ENCODE data around the gene PPFIBP2. TPM values are rescaled to one million over a fixed set of nuclear protein-coding genes. Genes with fewer than 3 reads are reported as not detected.

The PPFIBP2 gene
- total and polyA plus RNA-seq, 2 of the 13 experiments (the other 11 are each of a cell fraction or from before 2014, with no cell fraction given), result 15.0 to 52.5 TPM

DNA sequence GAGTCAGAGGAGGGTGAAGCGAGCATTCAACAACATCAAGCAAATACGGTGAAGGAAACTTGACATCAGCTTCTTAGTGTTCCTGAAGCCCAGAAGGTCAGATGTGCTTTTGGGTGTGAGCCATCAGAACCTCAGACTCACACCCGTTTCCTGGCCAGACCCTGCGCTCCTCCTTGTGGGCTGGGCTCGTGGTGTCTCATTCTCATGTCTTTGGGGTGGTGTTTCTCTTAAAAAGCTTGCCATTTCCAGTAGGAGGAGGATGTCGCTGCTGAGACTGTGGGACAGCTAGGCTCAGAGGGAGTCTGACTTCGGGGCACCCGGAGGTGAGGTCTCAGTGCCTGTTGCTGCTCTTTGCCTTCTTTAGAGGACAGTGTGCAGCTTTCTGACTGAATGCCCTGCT, 24.2 kb downstream of the PPFIBP2 start (continued):
- TF ChIP-seq, protein P1, sequence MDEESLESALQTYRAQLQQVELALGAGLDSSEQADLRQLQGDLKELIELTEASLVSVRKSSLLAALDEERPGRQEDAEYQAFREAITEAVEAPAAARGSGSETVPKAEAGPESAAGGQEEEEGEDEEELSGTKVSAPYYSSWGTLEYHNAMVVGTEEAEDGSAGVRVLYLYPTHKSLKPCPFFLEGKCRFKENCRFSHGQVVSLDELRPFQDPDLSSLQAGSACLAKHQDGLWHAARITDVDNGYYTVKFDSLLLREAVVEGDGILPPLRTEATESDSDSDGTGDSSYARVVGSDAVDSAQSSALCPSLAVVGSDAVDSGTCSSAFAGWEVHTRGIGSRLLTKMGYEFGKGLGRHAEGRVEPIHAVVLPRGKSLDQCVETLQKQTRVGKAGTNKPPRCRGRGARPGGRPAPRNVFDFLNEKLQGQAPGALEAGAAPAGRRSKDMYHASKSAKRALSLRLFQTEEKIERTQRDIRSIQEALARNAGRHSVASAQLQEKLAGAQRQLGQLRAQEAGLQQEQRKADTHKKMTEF (CRISPR knock-in tag; IDR thresholded peaks at IDR 0.05), result no peak
- TF ChIP-seq NCOR1 (IDR thresholded peaks at IDR 0.05; ENCODE audit: borderline replicate concordance, low read length), result no peak

- Histone ChIP-seq H4K20me1 (ENCODE audit: insufficient read depth, low read length) (peaks cover 4% of the 10 kb centered on the region; the same call in 1 of the 2 replicates), H3K27ac (ENCODE audit: extremely low read length, insufficient read depth, low read length) (no peak overlapping the region), H3K36me3 (replicated peaks in 1 of 2; ENCODE audit: control insufficient read depth in 1 of 2, insufficient read depth in 2 of 2, low read length in 2 of 2) (no peaks in the 10 kb centered on the region), H3K9ac (ENCODE audit: insufficient read depth, low read depth, low read length) (no peak overlapping the region), H3K79me2 (ENCODE audit: insufficient read depth, low read length) (no peaks in the 10 kb centered on the region), H3K9me3 (ENCODE audit: low read length) (no peaks in the 10 kb centered on the region), H3K4me2 (ENCODE audit: low read depth, low read length) (no peak overlapping the region), H2AFZ (ENCODE audit: low read length) (no peak overlapping the region), H3K4me3 (replicated peaks in 1 of 3; ENCODE audit: insufficient read depth in 1 of 3, low read depth in 2 of 3, low read length in 3 of 3) (no peak overlapping the region), H3K27me3 (ENCODE audit: control insufficient read depth in 1 of 2, insufficient read depth in 2 of 2, low read length in 2 of 2) (no peaks in the 10 kb centered on the region; a peak in 1 of 5 replicates), H3K4me1 (ENCODE audit: insufficient read depth, low read length) (peaks cover 33% of the 10 kb centered on the region)
- WGBS (ENCODE audit: low lambda C conversion rate), result 78% methylated on average over 11 of the region's 12 CpGs
- intact Hi-C loops (cut with micrococcal nuclease; ENCODE audit: unreplicated experiment), result no loop called here
- POLR2A ChIA-PET, result no interaction called here
- ATAC-seq, result no peak
- FAIRE-seq, result no peak
- no peak for DNase-seq (ENCODE audit: low spot score)
- CTCF ChIA-PET (ENCODE audit: low intra/inter-chr PET ratio, low total read pairs), result no interaction called here
- BruUV-seq (replicated peaks), result no TSS peak
- in situ Hi-C loops (cut with HindIII; ENCODE audit: extremely low pct_ligation_motif_present, low pct_unique_long_range_greater_than_20kb), result no loop called here
- TF ChIP-seq ZSCAN9 (CRISPR knock-in tag; IDR thresholded peaks at IDR 0.05; ENCODE audit: borderline replicate concordance), result no peak
- TF ChIP-seq DDIT3 (CRISPR knock-in tag; IDR thresholded peaks at IDR 0.05), result no peak
- TF ChIP-seq FOXA1 (IDR thresholded peaks at IDR 0.05), result no peak
- TF ChIP-seq FOXA1 (CRISPR knock-in tag; IDR thresholded peaks at IDR 0.05), result no peak
- TF ChIP-seq ZNF101 (CRISPR knock-in tag; IDR thresholded peaks at IDR 0.05; ENCODE audit: borderline replicate concordance, low read depth), result no peak
- no peak for TF ChIP-seq RELA (CRISPR knock-in tag; IDR thresholded peaks at IDR 0.05)
- no peak for TF ChIP-seq HNF4A (CRISPR knock-in tag; IDR thresholded peaks at IDR 0.05)
- no peak for TF ChIP-seq IRX3 (CRISPR knock-in tag; IDR thresholded peaks at IDR 0.05; ENCODE audit: borderline replicate concordance, low read depth)
- TF ChIP-seq KDM1A (CRISPR knock-in tag; IDR thresholded peaks at IDR 0.05), result no peak
- no peak for TF ChIP-seq CHCHD3 (CRISPR knock-in tag; IDR thresholded peaks at IDR 0.05)
- TF ChIP-seq CHD4 (IDR thresholded peaks at IDR 0.05; ENCODE audit: borderline replicate concordance, low read length), result no peak
- TF ChIP-seq MXD4 (CRISPR knock-in tag; IDR thresholded peaks at IDR 0.05), result no peak
- TF ChIP-seq ZNF589 (CRISPR knock-in tag; conservative IDR thresholded peaks at IDR 0.05), result no peak
- no peak for TF ChIP-seq ZNF703 (CRISPR knock-in tag; IDR thresholded peaks at IDR 0.05; ENCODE audit: borderline replicate concordance)
- no peak for TF ChIP-seq MTERF4 (CRISPR knock-in tag; IDR thresholded peaks at IDR 0.05)
- TF ChIP-seq ISL2 (CRISPR knock-in tag; IDR thresholded peaks at IDR 0.05), result no peak
- TF ChIP-seq PBX3 (CRISPR knock-in tag; IDR thresholded peaks at IDR 0.05; ENCODE audit: borderline replicate concordance), result no peak
- no peak for TF ChIP-seq ZNF12 (CRISPR knock-in tag; IDR thresholded peaks at IDR 0.05)
- TF ChIP-seq PLRG1 (conservative IDR thresholded peaks at IDR 0.05), result no peak
Measured at GRCh38 chr11:7538466-7539454, 25.0 kb downstream of the PPFIBP2 start.
